HG03066 (cell line): ENCODE results near the gene AKAP13.
"Not testable (repeated sequence)": the region's sequence is repeated elsewhere in the genome, so short reads cannot be mapped to it uniquely, and the experiment has no call there.

Experiments used
- ATAC-seq: cut with Tn5 transposase; IDR thresholded peaks from one replicate; pipeline ENCODE4 v1.9.1; 2021; ENCODE audit warnings: low read depth; ENCODE audit not compliant: unreplicated experiment

The AKAP13 gene

GRCh38 chr15:85473455-85473854 is 93.1 kb downstream of the AKAP13 start:
- ATAC-seq, result no peak

- ATAC-seq, result peak; percentile 66
Measured at GRCh38 chr15:85474700-85475316, 94.4 kb downstream of the AKAP13 start.

GRCh38 chr15:85475317-85475701 is 94.9 kb downstream of the AKAP13 start:
- peak; percentile 70 for ATAC-seq

GRCh38 chr15:85475711-85476110 is 95.3 kb downstream of the AKAP13 start:
- ATAC-seq, result no peak

GRCh38 chr15:85477061-85477460 is 96.7 kb downstream of the AKAP13 start:
- ATAC-seq, result no peak

GRCh38 chr15:85477730-85478129 is 97.3 kb downstream of the AKAP13 start:
- no peak for ATAC-seq

- ATAC-seq, result no peak
Measured at GRCh38 chr15:85479071-85479647, 98.8 kb downstream of the AKAP13 start.

GRCh38 chr15:85480923-85481322 is 100.5 kb downstream of the AKAP13 start:
- no peak for ATAC-seq

- not testable (repeated sequence) for ATAC-seq
Measured at GRCh38 chr15:85481543-85481942, 101.1 kb downstream of the AKAP13 start.

GRCh38 chr15:85482894-85483293 is 102.5 kb downstream of the AKAP13 start:
- no peak for ATAC-seq

GRCh38 chr15:85483955-85484354 is 103.6 kb downstream of the AKAP13 start:
- not testable (repeated sequence) for ATAC-seq

GRCh38 chr15:85484923-85485322 is 104.5 kb downstream of the AKAP13 start:
- not testable (repeated sequence) for ATAC-seq

- ATAC-seq, result peak; percentile 65
Measured at GRCh38 chr15:85485956-85486567, 105.7 kb downstream of the AKAP13 start.

GRCh38 chr15:85487796-85488195 is 107.4 kb downstream of the AKAP13 start:
- ATAC-seq, result not testable (repeated sequence)

GRCh38 chr15:85488997-85489396 is 108.6 kb downstream of the AKAP13 start:
- ATAC-seq, result no peak

- ATAC-seq, result no peak
Measured at GRCh38 chr15:85489773-85490493, 109.5 kb downstream of the AKAP13 start.

GRCh38 chr15:85490856-85491255 is 110.5 kb downstream of the AKAP13 start:
- ATAC-seq, result no peak

- ATAC-seq, result no peak
Measured at GRCh38 chr15:85491691-85492090, 111.3 kb downstream of the AKAP13 start.

GRCh38 chr15:85492406-85492805 is 112.0 kb downstream of the AKAP13 start:
- no peak for ATAC-seq

GRCh38 chr15:85493260-85493659 is 112.9 kb downstream of the AKAP13 start:
- ATAC-seq, result no peak

- ATAC-seq, result peak; percentile 52
Measured at GRCh38 chr15:85494048-85494777, 113.8 kb downstream of the AKAP13 start.
